CD4-positive, CD25-positive, alpha-beta regulatory T cell (primary cell): Measurements from ENCODE around the gene FRMD4B. TPM values are rescaled to one million over a fixed set of nuclear protein-coding genes. Genes with fewer than 3 reads are reported as not detected.

Experiments used
- ATAC-seq, 2 donors: fragments of 150-1000 bp; cut with Tn5 transposase; one replicate each; pipeline ENCODE4 v1.10.0; 2021; ENCODE audit warnings: low read depth in 2 of 2, moderate number of reproducible peaks in 2 of 2, moderate library complexity in 1 of 2
- DNase-seq, 3 donors: peaks; one replicate each; pipeline versions ENCODE4 v3.0.0 to v3.0.0-alpha.2; 2012 to 2022; ENCODE audit warnings: mixed read lengths in 1 of 3
- H3K27ac ChIP-seq: one replicate; pipeline ENCODE4 v1.7.0; 2013; ENCODE audit warnings: mild to moderate bottlenecking, low read length; ENCODE audit not compliant: insufficient read depth, poor library complexity, severe bottlenecking
- H3K27me3 ChIP-seq: one replicate; pipeline ENCODE4 v1.7.0; 2013; ENCODE audit warnings: low read length; ENCODE audit not compliant: control insufficient read depth, insufficient read depth
- H3K36me3 ChIP-seq: one replicate; pipeline ENCODE4 v1.7.0; 2013; ENCODE audit warnings: mild to moderate bottlenecking, low read length, moderate library complexity; ENCODE audit not compliant: control insufficient read depth, insufficient read depth
- H3K4me1 ChIP-seq: 2 replicates; pipeline ENCODE4 v1.7.0; 2013; ENCODE audit warnings: mild to moderate bottlenecking, low read length; ENCODE audit not compliant: insufficient read depth, control insufficient read depth, poor library complexity, severe bottlenecking
- H3K4me3 ChIP-seq: one replicate; pipeline ENCODE4 v1.7.0; 2013; ENCODE audit warnings: low read depth, mild to moderate bottlenecking, low read length, moderate library complexity
- H3K9me3 ChIP-seq, 2 experiments: 1 replicate in 1 of 2; 2 replicates in 1 of 2; pipeline ENCODE4 v1.7.0; 2013; ENCODE audit warnings: low read length in 2 of 2, mild to moderate bottlenecking in 1 of 2, moderate library complexity in 1 of 2; ENCODE audit not compliant: control insufficient read depth in 2 of 2
- H3K27ac Mint-ChIP-seq, 3 donors: one replicate each; pipeline ENCODE4 v1.8.0; 2020 to 2022; ENCODE audit warnings: mild to moderate bottlenecking in 3 of 3, mixed read lengths in 3 of 3, moderate library complexity in 2 of 3
- H3K27me3 Mint-ChIP-seq: one replicate; pipeline ENCODE4 v1.8.0; 2022; ENCODE audit warnings: mild to moderate bottlenecking, mixed read lengths
- H3K36me3 Mint-ChIP-seq: one replicate; pipeline ENCODE4 v1.8.0; 2020; ENCODE audit warnings: mixed read lengths
- H3K4me1 Mint-ChIP-seq, 4 donors: one replicate each; pipeline ENCODE4 v1.8.0; 2020 to 2022; ENCODE audit warnings: mixed read lengths in 4 of 4, mild to moderate bottlenecking in 1 of 4
- H3K4me3 Mint-ChIP-seq, 4 donors: one replicate each; pipeline ENCODE4 v1.8.0; 2020 to 2022; ENCODE audit warnings: mild to moderate bottlenecking in 4 of 4, mixed read lengths in 4 of 4, moderate library complexity in 3 of 4
- H3K9me3 Mint-ChIP-seq, 7 donors: one replicate each; pipeline ENCODE4 v1.8.0; 2020 to 2022; ENCODE audit warnings: mixed read lengths in 7 of 7, mild to moderate bottlenecking in 3 of 7, moderate library complexity in 2 of 7
- polyA plus RNA-seq, 4 donors: library from polyadenylated mRNA; unstranded; fragments of 300-500 nt; fragmentation: Illumina TruSeq; gene quantifications; one replicate each; pipeline ENCODE4 v1.2.3, GENCODE V29; 2021
- total RNA-seq: library from RNA; stranded (reverse); gene quantifications from one replicate; pipeline ENCODE4 v1.2.3, GENCODE V29; 2022

FRMD4B gene
- total and polyA plus RNA-seq, 5 donors from 2014 or later = 8.6 to 54.7 (median 9.8) TPM

DNA sequence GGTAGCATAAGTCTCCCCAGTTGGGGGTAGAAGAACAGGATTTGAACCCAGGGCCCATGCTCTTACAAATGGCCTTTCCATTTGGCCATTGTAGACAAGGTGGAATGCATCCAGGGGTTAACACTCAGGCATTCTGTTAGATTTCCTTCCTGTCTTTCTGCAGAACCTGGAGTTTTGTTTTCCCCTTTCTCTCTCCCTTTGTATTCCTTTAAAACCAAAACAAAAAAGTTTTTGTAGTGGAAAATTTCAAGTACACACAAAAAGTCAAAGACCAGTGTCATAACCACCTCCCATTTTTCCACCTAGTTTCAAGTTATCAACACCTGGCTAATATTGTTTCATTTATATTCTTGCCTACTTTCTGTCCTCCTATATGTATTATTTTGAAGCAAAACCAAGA is 26.0 kb downstream of the FRMD4B start:
- Mint-ChIP-seq H3K4me3 (peak overlapping the region in 1 of 4 donors; percentile 2), H3K27ac (no peak overlapping the region), H3K36me3 (no peaks in the 10 kb centered on the region), H3K4me1 (no peaks in the 10 kb centered on the region), H3K9me3 (peaks cover 0 to 9% (median 0%) of the 10 kb centered on the region in 7 donors), H3K27me3 (peaks cover 20% of the 10 kb centered on the region)
- Histone ChIP-seq H3K4me3 (no peak overlapping the region), H3K9me3 (no peaks in the 10 kb centered on the region), H3K27me3 (peaks cover 7% of the 10 kb centered on the region), H3K4me1 (no peaks in the 10 kb centered on the region), H3K27ac (no peak overlapping the region), H3K36me3 (no peaks in the 10 kb centered on the region)
- no peak for ATAC-seq
- no peak for DNase-seq

DNA sequence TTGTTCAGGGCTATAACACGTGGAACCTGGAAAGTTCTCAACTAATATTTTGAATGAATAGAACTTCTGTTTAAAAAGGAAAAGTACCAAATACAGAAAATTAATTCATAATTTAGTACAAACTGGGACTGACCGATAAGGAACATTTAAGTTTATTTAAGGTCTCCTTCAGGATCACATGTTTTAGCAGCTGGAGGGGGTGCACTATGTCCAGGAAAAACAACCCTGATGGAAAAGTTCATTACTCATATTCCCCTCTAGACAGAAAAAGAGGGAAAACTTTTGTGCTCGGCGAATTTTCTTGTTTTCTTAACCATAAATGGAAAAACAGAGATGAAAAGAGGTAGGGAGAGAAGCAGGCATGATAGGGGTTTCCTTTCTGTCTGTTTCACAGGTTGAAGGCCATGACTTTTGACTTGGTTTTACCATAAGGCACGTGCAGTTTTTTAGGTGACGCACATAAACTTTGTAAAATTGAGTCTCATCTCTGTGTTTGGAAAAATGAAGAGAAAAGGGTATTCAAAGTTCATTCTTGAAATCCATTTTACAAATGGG is 26.5 kb downstream of the FRMD4B start:
- H3K4me3 Mint-ChIP-seq = no peak overlapping the region
- H3K27me3 Mint-ChIP-seq = peaks cover 24% of the 10 kb centered on the region
- H3K4me1 Mint-ChIP-seq = no peaks in the 10 kb centered on the region
- Histone ChIP-seq H3K9me3 (no peaks in the 10 kb centered on the region), H3K4me1 (no peaks in the 10 kb centered on the region), H3K27ac (no peak overlapping the region), H3K36me3 (no peaks in the 10 kb centered on the region), H3K4me3 (no peak overlapping the region), H3K27me3 (peaks cover 9% of the 10 kb centered on the region)
- no peak for DNase-seq
- peaks cover 0 to 9% (median 0%) of the 10 kb centered on the region in 7 donors for H3K9me3 Mint-ChIP-seq
- no peak overlapping the region for H3K27ac Mint-ChIP-seq
- no peak for ATAC-seq
- no peaks in the 10 kb centered on the region for H3K36me3 Mint-ChIP-seq

DNA sequence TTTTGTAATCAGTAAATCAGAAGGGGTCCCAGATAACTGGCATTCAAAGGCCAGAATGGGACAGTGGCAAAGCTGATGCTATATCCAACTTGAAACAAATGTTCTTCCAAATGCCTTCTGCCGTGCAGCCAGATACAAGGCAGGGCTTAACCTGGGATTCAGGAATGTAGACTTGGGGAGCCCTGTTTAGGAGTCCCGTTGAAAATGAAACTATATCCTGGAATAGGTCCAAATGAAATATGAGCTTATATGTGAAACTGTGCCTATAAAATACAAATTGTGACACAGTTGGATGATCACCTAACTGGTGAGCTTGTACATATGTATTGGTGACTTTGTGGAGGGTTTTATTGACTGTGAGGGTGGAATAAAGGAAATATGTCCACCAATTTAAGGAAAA is 28.7 kb downstream of the FRMD4B start:
- Histone ChIP-seq H3K36me3 (no peaks in the 10 kb centered on the region), H3K27ac (no peak overlapping the region), H3K9me3 (no peaks in the 10 kb centered on the region), H3K27me3 (peaks cover 15% of the 10 kb centered on the region), H3K4me1 (no peaks in the 10 kb centered on the region), H3K4me3 (no peak overlapping the region)
- Mint-ChIP-seq H3K27ac (no peak overlapping the region), H3K4me3 (no peak overlapping the region), H3K36me3 (no peaks in the 10 kb centered on the region), H3K4me1 (peaks cover 0 to 10% (median 3%) of the 10 kb centered on the region in 4 donors), H3K27me3 (peaks cover 36% of the 10 kb centered on the region), H3K9me3 (peaks cover 0 to 9% (median 0%) of the 10 kb centered on the region in 7 donors)
- no peak for ATAC-seq
- DNase-seq = no peak

DNA sequence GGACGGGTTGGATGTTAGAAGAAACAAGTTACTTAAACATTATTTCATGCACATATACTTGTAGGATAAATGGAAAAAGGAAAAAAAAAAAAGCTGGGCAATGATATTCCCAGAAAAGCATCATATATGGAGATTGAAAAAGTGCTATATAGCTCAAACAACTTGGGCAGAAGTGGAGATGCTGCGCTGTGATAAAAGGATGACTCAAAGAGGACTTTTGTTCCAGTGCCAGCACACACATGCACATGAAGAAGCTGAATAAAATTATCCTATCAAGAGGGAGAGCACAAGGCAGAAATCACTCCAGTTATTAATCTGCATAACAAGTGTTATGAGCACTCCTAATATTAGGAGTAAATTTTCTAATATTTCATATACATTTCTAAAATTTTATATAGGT is 30.9 kb downstream of the FRMD4B start:
- Mint-ChIP-seq H3K4me1 (peaks cover 0 to 11% (median 3%) of the 10 kb centered on the region in 4 donors), H3K36me3 (no peaks in the 10 kb centered on the region), H3K27ac (no peak overlapping the region), H3K27me3 (peaks cover 36% of the 10 kb centered on the region), H3K9me3 (peaks cover 0 to 7% (median 0%) of the 10 kb centered on the region in 7 donors), H3K4me3 (no peak overlapping the region)
- ATAC-seq = no peak
- H3K4me1 ChIP-seq = no peaks in the 10 kb centered on the region
- peaks cover 14% of the 10 kb centered on the region for H3K27me3 ChIP-seq
- DNase-seq = no peak
- no peaks in the 10 kb centered on the region for H3K36me3 ChIP-seq
- H3K4me3 ChIP-seq = no peak overlapping the region
- no peak overlapping the region for H3K27ac ChIP-seq
- H3K9me3 ChIP-seq = no peaks in the 10 kb centered on the region

DNA sequence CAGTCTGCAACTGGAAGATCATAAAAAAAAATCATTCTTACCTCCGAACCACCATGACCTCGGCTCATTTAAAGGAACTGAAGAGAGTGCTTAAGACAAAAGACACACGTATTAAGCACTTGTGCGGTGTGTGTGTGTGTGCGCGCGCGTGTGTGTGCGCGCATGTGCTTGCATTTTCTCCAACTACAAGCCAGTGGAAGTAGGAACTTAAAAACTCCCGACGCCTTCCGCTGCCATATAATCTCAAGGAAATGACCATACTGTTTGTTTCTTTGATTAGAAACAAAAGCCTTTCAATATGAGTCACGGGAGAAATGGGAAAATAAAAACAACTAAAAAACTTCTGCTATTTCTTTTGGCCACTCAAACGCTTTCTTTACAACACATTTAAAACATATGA is 32.4 kb downstream of the FRMD4B start:
- no peak overlapping the region for H3K4me3 Mint-ChIP-seq
- peaks cover 29% of the 10 kb centered on the region for H3K27me3 Mint-ChIP-seq
- Histone ChIP-seq H3K4me3 (no peak overlapping the region), H3K4me1 (no peaks in the 10 kb centered on the region), H3K9me3 (no peaks in the 10 kb centered on the region), H3K27ac (no peak overlapping the region), H3K27me3 (peaks cover 14% of the 10 kb centered on the region), H3K36me3 (no peaks in the 10 kb centered on the region)
- H3K27ac Mint-ChIP-seq = no peak overlapping the region
- no peak for ATAC-seq
- peaks cover 0 to 5% (median 0%) of the 10 kb centered on the region in 7 donors for H3K9me3 Mint-ChIP-seq
- no peak for DNase-seq
- H3K4me1 Mint-ChIP-seq = peaks cover 0 to 11% (median 3%) of the 10 kb centered on the region in 4 donors
- no peaks in the 10 kb centered on the region for H3K36me3 Mint-ChIP-seq

DNA sequence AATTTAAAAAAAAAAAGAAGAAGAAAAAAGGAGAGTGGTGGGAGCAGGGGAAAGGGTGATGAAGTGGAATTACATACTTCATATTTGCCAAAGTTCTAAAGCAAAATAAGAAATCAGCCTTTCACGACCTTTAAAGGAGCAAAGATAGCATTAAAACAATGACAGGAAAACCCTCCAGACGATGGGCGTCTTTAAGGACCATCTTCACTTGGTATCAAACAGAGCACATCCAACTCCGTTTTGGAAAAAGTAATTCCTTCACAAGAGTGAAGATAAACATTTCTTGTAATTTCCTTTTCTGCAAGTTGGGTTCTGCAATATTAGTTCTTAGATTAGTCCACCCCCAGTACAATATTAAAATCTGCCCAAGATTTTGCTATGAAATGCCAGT is 32.8 kb downstream of the FRMD4B start:
- H3K4me1 Mint-ChIP-seq = peaks cover 0 to 11% (median 3%) of the 10 kb centered on the region in 4 donors
- Histone ChIP-seq H3K4me3 (no peak overlapping the region), H3K9me3 (no peaks in the 10 kb centered on the region), H3K36me3 (no peaks in the 10 kb centered on the region), H3K27ac (no peak overlapping the region), H3K27me3 (peaks cover 14% of the 10 kb centered on the region), H3K4me1 (no peaks in the 10 kb centered on the region)
- H3K9me3 Mint-ChIP-seq = peaks cover 0 to 7% (median 0%) of the 10 kb centered on the region in 7 donors
- no peak overlapping the region for H3K27ac Mint-ChIP-seq
- ATAC-seq (no peak), DNase-seq (no peak)
- no peaks in the 10 kb centered on the region for H3K36me3 Mint-ChIP-seq
- H3K27me3 Mint-ChIP-seq = peaks cover 32% of the 10 kb centered on the region
- no peak overlapping the region for H3K4me3 Mint-ChIP-seq

DNA sequence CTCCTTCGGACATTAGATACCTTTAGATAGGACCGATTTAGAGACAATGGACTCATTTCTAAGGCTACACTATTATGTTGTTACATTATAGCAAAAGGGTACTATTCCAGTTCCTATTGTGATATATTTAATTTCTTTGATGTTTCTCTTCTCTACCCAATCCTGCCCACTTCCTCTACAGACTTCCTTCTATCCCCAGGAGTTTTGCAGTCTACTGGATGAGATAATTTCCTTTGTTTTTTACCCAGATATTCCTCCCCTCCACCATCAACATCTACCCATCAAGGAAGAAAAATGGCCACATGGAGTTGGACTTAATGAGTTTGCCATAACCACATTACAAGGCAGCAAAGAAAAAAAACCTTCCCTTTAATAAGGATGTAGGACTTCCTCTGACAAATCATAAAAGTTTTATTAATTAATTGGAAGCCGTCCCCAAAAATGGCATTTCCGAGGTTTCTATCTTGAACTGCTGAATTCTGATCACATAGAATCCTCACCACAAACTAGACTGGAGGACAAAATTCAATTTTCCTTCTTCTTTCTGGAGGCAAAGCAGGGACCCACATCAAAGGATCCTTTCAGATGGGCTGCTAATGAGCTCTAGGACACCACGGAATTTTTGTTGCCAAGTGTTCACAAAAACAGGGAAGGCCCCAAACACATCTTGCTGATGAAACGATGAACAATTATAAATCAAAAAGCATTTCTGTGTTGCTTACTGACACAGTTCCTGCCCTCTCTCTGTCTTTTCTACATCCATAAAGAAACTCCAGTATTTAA is 33.4 kb downstream of the FRMD4B start:
- Mint-ChIP-seq H3K9me3 (peaks cover 0 to 7% (median 0%) of the 10 kb centered on the region in 7 donors), H3K4me3 (no peak overlapping the region), H3K27me3 (peaks cover 32% of the 10 kb centered on the region), H3K4me1 (peaks cover 0 to 11% (median 3%) of the 10 kb centered on the region in 4 donors), H3K27ac (no peak overlapping the region), H3K36me3 (no peaks in the 10 kb centered on the region)
- Histone ChIP-seq H3K27ac (no peak overlapping the region), H3K27me3 (peaks cover 14% of the 10 kb centered on the region), H3K9me3 (no peaks in the 10 kb centered on the region), H3K36me3 (no peaks in the 10 kb centered on the region), H3K4me3 (no peak overlapping the region), H3K4me1 (no peaks in the 10 kb centered on the region)
- no peak for ATAC-seq
- no peak for DNase-seq

DNA sequence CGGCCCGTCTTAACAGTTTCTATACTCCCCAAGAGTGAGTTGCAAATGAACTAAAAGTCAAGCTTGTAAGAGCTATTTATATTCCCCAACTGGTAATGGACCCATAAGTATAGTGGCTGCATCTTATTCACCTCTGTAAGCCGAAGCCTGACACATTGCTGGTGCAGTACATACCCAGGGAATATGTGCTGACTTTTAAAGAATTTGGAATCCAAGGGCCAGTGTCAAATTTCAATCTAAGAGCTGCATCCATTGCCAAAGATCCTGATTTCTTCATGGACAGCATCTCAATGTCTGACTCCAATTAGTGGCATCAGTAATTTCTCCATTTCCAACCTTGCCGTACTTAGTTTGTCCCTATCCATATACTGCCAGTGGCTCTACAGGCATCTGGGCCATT is 42.0 kb downstream of the FRMD4B start:
- H3K36me3 ChIP-seq = no peaks in the 10 kb centered on the region
- DNase-seq (no peak), ATAC-seq (no peak)
- no peak overlapping the region for H3K27ac ChIP-seq
- H3K9me3 ChIP-seq = peaks cover 0 to 2% of the 10 kb centered on the region in 2 experiments
- no peak overlapping the region for H3K27ac Mint-ChIP-seq
- peaks cover 11% of the 10 kb centered on the region for H3K27me3 Mint-ChIP-seq
- H3K4me3 Mint-ChIP-seq = no peak overlapping the region
- H3K9me3 Mint-ChIP-seq = peaks cover 0 to 9% (median 0%) of the 10 kb centered on the region in 7 donors
- H3K36me3 Mint-ChIP-seq = no peaks in the 10 kb centered on the region
- H3K4me3 ChIP-seq = no peak overlapping the region
- H3K4me1 ChIP-seq = no peaks in the 10 kb centered on the region
- H3K27me3 ChIP-seq = no peaks in the 10 kb centered on the region
- peaks cover 0 to 2% (median 0%) of the 10 kb centered on the region in 4 donors for H3K4me1 Mint-ChIP-seq
